ENCODE results near the gene MAGEA4.

MAGEA4 gene

GRCh38 chrX:151962034-151962433 is 49.3 kb downstream of the MAGEA4 start:
- ChIA-PET CTCF (interaction anchor here (0.7 kb wide), 2 partner anchors 248 to 648 kb away, joined by 3 read pairs; no protein-coding TSS in a partner anchor), POLR2A (interaction anchor here (1.1 kb wide), 1 partner anchor 12 kb away, joined by 3 read pairs; no protein-coding TSS in a partner anchor)
- TF ChIP-seq ZNF302 (tag by site-specific recombination; IDR thresholded peaks at IDR 0.05; ENCODE audit: low read depth): no peak
- no peaks in the 10 kb centered on the region for H3K4me1 ChIP-seq (ENCODE audit: control insufficient read depth, insufficient read depth, low read length)
- H3K27ac ChIP-seq (ENCODE audit: extremely low read depth, low read depth, low read length): no peak overlapping the region
- no peak overlapping the region for H3K4me3 ChIP-seq (ENCODE audit: low read depth, low read length)
- peaks cover 0 to 72% of the 10 kb centered on the region in 2 experiments; a peak in 1 of 3 replicates for H3K36me3 ChIP-seq (ENCODE audit: control insufficient read depth in 2 of 2, insufficient read depth in 1 of 2, low read length in 2 of 2)
- H3K9me3 ChIP-seq (ENCODE audit: control insufficient read depth, insufficient read depth, low read depth, low read length): no peaks in the 10 kb centered on the region

- TF ChIP-seq ZNF350 (tag by site-specific recombination; IDR thresholded peaks at IDR 0.05) (no peak), ZSCAN18 (tag by site-specific recombination; IDR thresholded peaks at IDR 0.05) (no peak)
- POLR2A ChIA-PET: no interaction called here
- peaks cover 0 to 70% of the 10 kb centered on the region in 2 experiments; a peak in 1 of 3 replicates for H3K36me3 ChIP-seq (ENCODE audit: control insufficient read depth in 2 of 2, insufficient read depth in 1 of 2, low read length in 2 of 2)
- H3K4me3 ChIP-seq (ENCODE audit: low read depth, low read length): no peak overlapping the region
- CTCF ChIA-PET: interaction anchor here (1.1 kb wide), 1 partner anchor 213 kb away, joined by 3 read pairs; no protein-coding TSS in a partner anchor
- no peak overlapping the region for H3K27ac ChIP-seq (ENCODE audit: extremely low read depth, low read depth, low read length)
- no peaks in the 10 kb centered on the region for H3K9me3 ChIP-seq (ENCODE audit: control insufficient read depth, insufficient read depth, low read depth, low read length)
- no peaks in the 10 kb centered on the region for H3K4me1 ChIP-seq (ENCODE audit: control insufficient read depth, insufficient read depth, low read length)
Measured at GRCh38 chrX:151966236-151966635, 53.5 kb downstream of the MAGEA4 start.

DNA sequence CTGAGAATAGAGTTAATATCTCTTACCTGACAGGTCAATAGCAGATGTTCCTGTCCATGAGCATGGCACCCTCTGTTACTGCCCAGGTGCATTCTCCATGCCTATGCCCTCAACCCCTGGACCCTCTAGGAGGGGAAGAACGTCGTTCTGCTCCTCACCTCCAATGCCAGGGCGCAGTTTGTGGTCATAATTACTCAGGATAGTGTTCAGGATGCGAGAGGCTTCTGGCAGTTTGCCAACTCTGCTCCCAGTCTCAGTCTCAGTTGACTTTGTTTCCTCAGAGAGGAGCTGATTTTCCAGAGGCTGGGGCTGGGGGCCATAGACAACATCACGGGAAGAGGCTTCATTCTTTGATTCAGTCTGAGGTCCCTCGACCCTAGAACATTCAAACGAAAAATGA is 57.3 kb downstream of the MAGEA4 start:
- no peak overlapping the region for H3K4me3 ChIP-seq (ENCODE audit: low read depth, low read length)
- no peaks in the 10 kb centered on the region for H3K4me1 ChIP-seq (ENCODE audit: control insufficient read depth, insufficient read depth, low read length)
- ChIA-PET CTCF (no interaction called here), POLR2A (no interaction called here)
- peaks cover 0 to 45% of the 10 kb centered on the region in 2 experiments; a peak in 1 of 3 replicates for H3K36me3 ChIP-seq (ENCODE audit: control insufficient read depth in 2 of 2, insufficient read depth in 1 of 2, low read length in 2 of 2)
- TF ChIP-seq ZNF311 (tag by site-specific recombination; IDR thresholded peaks at IDR 0.05; ENCODE audit: borderline replicate concordance) (no peak), ZNF138 (tag by site-specific recombination; IDR thresholded peaks at IDR 0.05; ENCODE audit: borderline replicate concordance) (no peak), GLI4 (tag by site-specific recombination; IDR thresholded peaks at IDR 0.05) (no peak), ZNF785 (tag by site-specific recombination; IDR thresholded peaks at IDR 0.05) (no peak), ZNF777 (tag by site-specific recombination; IDR thresholded peaks at IDR 0.05; ENCODE audit: borderline replicate concordance) (no peak), ZSCAN5A (tag by site-specific recombination; IDR thresholded peaks at IDR 0.05) (no peak), ZNF670 (tag by site-specific recombination; IDR thresholded peaks at IDR 0.05; ENCODE audit: low read depth) (no peak), ZNF140 (tag by site-specific recombination; IDR thresholded peaks at IDR 0.05) (no peak), ZNF521 (tag by site-specific recombination; IDR thresholded peaks at IDR 0.05) (no peak), ELK4 (IDR thresholded peaks at IDR 0.05; ENCODE audit: borderline replicate concordance, low read depth, low read length) (no peak), ZNF610 (tag by site-specific recombination; IDR thresholded peaks at IDR 0.05; ENCODE audit: borderline replicate concordance) (no peak), ZNF621 (tag by site-specific recombination; IDR thresholded peaks at IDR 0.05) (no peak), EGR2 (tag by site-specific recombination; IDR thresholded peaks at IDR 0.05; ENCODE audit: low read depth) (no peak)
- TF ChIP-seq, protein P1, sequence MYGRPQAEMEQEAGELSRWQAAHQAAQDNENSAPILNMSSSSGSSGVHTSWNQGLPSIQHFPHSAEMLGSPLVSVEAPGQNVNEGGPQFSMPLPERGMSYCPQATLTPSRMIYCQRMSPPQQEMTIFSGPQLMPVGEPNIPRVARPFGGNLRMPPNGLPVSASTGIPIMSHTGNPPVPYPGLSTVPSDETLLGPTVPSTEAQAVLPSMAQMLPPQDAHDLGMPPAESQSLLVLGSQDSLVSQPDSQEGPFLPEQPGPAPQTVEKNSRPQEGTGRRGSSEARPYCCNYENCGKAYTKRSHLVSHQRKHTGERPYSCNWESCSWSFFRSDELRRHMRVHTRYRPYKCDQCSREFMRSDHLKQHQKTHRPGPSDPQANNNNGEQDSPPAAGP (tag by site-specific recombination; IDR thresholded peaks at IDR 0.05): no peak
- H3K9me3 ChIP-seq (ENCODE audit: control insufficient read depth, insufficient read depth, low read depth, low read length): no peaks in the 10 kb centered on the region
- no peak overlapping the region for H3K27ac ChIP-seq (ENCODE audit: extremely low read depth, low read depth, low read length)
